Activated T-helper 17 cell treated with anti-CD3 and anti-CD28 coated beads, Interleukin-2, amount 50 U/mL, for 72 hours (primary cell): ENCODE data around the gene RGS12. TPM values are rescaled to one million over a fixed set of nuclear protein-coding genes. Genes with fewer than 3 reads are reported as not detected.

Experiments
- ATAC-seq: fragments of 150-1000 bp; cut with Tn5 transposase; replicated peaks from 2 replicates; pipeline ENCODE4 v1.10.0; 2021; ENCODE audit warnings: mild to moderate bottlenecking, moderate library complexity
- H3K27ac Mint-ChIP-seq: one replicate; pipeline ENCODE4 v1.8.0; 2022; ENCODE audit warnings: mixed read lengths
- H3K27me3 Mint-ChIP-seq: one replicate; pipeline ENCODE4 v1.8.0; 2022; ENCODE audit warnings: mixed read lengths
- H3K36me3 Mint-ChIP-seq: one replicate; pipeline ENCODE4 v1.8.0; 2022; ENCODE audit warnings: low read depth, mild to moderate bottlenecking, mixed read lengths
- H3K4me1 Mint-ChIP-seq: one replicate; pipeline ENCODE4 v1.8.0; 2022; ENCODE audit warnings: mixed read lengths
- H3K4me3 Mint-ChIP-seq: one replicate; pipeline ENCODE4 v1.8.0; 2022; ENCODE audit warnings: mild to moderate bottlenecking, mixed read lengths
- H3K9me3 Mint-ChIP-seq: one replicate; pipeline ENCODE4 v1.8.0; 2022; ENCODE audit warnings: mixed read lengths
- total RNA-seq, 2 donors: library from RNA; stranded (reverse); gene quantifications; one replicate each; pipeline ENCODE4 v1.2.3, GENCODE V29; 2022

Gene RGS12
- total RNA-seq, 2 donors from 2014 or later: 9.2 to 10.6 TPM

- no peak for ATAC-seq
- Mint-ChIP-seq H3K27ac (no peak overlapping the region), H3K27me3 (no peaks in the 10 kb centered on the region), H3K4me3 (no peak overlapping the region), H3K4me1 (no peaks in the 10 kb centered on the region), H3K9me3 (no peaks in the 10 kb centered on the region), H3K36me3 (no peaks in the 10 kb centered on the region)
Measured at GRCh38 chr4:3262208-3263052, 30.4 kb upstream of the RGS12 start.

DNA sequence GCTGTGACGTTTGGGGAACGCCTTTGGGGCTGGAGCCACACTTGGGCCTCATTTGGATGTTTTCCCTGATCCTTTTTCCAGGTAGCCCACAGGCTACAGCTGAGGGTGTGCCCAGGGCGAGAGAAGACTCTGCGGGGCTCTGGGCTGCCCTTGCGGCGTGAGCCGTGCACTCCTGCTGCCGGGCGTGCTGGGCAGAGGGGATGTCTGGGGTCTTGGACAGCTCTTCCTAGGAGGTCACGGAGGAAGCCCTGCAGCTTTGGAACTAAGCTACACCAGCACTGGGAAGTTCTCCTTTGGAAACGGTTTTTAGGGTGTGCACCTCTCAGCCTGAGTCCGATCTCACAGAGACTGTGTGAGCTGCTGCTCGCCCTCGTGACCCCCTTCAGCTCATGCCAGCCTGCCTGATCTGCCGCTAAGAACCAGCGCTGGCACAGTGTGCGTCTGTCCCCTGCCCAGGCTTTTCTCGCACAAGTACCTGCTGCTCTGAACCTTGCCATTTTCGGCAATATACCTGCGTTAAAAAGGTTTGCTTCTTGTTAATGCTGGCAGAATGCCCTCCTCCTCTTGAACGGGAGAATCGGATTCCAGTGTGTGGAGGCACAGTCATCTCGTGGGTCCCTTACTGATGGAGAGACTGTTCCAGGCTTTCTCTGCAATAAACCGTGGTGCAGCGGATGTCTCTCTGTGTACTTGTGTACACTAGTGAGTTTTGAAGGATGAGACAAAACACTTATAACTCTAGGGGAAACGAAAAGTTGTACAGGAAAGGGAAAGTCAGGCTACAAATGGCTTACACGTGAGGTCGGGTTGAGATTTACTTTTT is 29.6 kb upstream of the RGS12 start:
- H3K27me3 Mint-ChIP-seq: no peaks in the 10 kb centered on the region
- H3K4me1 Mint-ChIP-seq: no peaks in the 10 kb centered on the region
- H3K36me3 Mint-ChIP-seq: no peaks in the 10 kb centered on the region
- no peak overlapping the region for H3K4me3 Mint-ChIP-seq
- ATAC-seq: no peak
- H3K27ac Mint-ChIP-seq: no peak overlapping the region
- no peaks in the 10 kb centered on the region for H3K9me3 Mint-ChIP-seq

- Mint-ChIP-seq H3K4me1 (no peaks in the 10 kb centered on the region), H3K4me3 (no peak overlapping the region), H3K27ac (no peak overlapping the region), H3K36me3 (no peaks in the 10 kb centered on the region), H3K9me3 (no peaks in the 10 kb centered on the region), H3K27me3 (no peaks in the 10 kb centered on the region)
- ATAC-seq: no peak
Measured at GRCh38 chr4:3263876-3264193, 29.0 kb upstream of the RGS12 start.

GRCh38 chr4:3266076-3266475 is 26.7 kb upstream of the RGS12 start:
- no peak for ATAC-seq
- Mint-ChIP-seq H3K36me3 (no peaks in the 10 kb centered on the region), H3K9me3 (no peaks in the 10 kb centered on the region), H3K4me3 (no peak overlapping the region), H3K27me3 (no peaks in the 10 kb centered on the region), H3K4me1 (no peaks in the 10 kb centered on the region), H3K27ac (no peak overlapping the region)

GRCh38 chr4:3267576-3268394 is 25.0 kb upstream of the RGS12 start:
- H3K36me3 Mint-ChIP-seq: no peaks in the 10 kb centered on the region
- H3K9me3 Mint-ChIP-seq: no peaks in the 10 kb centered on the region
- H3K27ac Mint-ChIP-seq: no peak overlapping the region
- no peaks in the 10 kb centered on the region for H3K4me1 Mint-ChIP-seq
- no peaks in the 10 kb centered on the region for H3K27me3 Mint-ChIP-seq
- H3K4me3 Mint-ChIP-seq: no peak overlapping the region
- ATAC-seq: no peak

GRCh38 chr4:3268395-3269104 is 24.3 kb upstream of the RGS12 start:
- no peaks in the 10 kb centered on the region for H3K4me1 Mint-ChIP-seq
- no peak for ATAC-seq
- H3K4me3 Mint-ChIP-seq: no peak overlapping the region
- H3K36me3 Mint-ChIP-seq: no peaks in the 10 kb centered on the region
- no peaks in the 10 kb centered on the region for H3K27me3 Mint-ChIP-seq
- H3K9me3 Mint-ChIP-seq: peaks cover 3% of the 10 kb centered on the region
- H3K27ac Mint-ChIP-seq: no peak overlapping the region

DNA sequence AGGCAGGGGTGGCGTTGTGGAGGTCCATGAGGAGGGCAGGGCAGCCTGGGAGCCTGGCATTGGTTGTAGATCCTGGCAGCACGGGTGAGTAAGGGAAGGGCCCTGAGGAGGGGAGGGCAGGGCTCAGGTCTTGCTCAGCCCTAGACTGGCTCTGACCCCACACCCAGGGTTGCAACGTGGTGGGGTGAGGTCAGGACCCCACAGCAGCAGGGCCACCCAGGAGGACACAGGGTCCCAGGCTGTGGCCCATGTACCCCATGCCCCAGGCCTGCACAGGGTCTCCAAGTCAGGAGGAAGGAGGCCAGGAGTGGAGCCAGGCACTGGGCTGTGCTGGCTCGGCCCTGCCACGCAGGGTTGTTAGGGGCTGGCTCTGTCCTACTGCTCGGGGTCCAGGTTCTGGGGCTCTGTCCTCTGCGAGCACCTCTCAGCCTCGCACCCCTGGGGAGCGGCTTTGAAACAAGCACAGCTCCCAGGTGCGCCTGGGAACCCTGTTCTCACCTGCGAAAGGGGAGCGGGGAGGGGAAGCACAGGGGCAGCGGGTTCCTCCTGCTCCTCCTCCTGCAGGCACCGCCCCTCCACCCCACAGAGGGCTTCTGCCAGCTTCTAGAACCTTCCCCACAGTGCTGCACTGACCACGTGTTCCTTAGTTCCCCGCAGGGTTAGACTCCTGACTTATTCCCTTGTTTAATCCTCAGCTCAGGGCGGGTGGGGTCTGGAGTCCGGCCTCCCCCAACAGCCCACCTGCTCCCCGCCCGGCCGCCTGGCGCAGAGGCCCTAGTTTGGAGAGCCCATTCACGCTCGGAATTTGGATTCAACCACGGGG is 23.5 kb upstream of the RGS12 start:
- H3K9me3 Mint-ChIP-seq: peaks cover 5% of the 10 kb centered on the region
- ATAC-seq: no peak
- H3K4me1 Mint-ChIP-seq: no peaks in the 10 kb centered on the region
- no peaks in the 10 kb centered on the region for H3K36me3 Mint-ChIP-seq
- no peaks in the 10 kb centered on the region for H3K27me3 Mint-ChIP-seq
- H3K27ac Mint-ChIP-seq: no peak overlapping the region
- H3K4me3 Mint-ChIP-seq: no peak overlapping the region

DNA sequence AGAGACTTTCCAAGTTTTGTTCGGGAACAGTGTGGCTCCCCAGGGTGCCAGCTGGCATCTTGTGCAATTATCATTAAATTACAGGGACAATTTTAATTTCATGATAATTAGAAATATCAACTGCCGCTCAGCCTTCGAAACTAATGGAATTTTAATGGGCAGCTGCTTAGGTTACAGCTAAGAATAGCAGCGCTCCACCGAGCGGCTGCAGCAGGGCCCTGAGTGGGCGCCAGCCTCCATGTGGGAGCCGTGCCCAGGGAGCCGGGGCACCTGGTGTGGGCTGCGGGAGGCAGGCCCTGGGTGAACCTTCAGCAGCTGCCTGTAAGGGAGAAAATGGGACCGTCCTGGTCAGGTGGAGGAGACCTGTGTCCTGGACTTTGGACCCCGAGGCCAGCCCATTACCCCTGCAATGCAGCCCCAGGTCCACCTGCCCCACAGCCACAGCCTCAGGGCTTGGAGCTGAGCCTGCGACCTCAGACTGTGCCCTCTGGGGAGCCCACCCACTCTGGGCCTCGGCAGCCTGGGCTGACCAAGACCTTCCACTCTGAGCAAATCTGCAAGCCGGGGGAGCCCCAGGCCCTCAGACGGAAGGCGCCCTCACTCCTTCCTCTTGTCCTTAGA is 22.7 kb upstream of the RGS12 start:
- Mint-ChIP-seq H3K4me3 (no peak overlapping the region), H3K9me3 (peaks cover 5% of the 10 kb centered on the region), H3K27ac (no peak overlapping the region), H3K4me1 (no peaks in the 10 kb centered on the region), H3K27me3 (no peaks in the 10 kb centered on the region), H3K36me3 (no peaks in the 10 kb centered on the region)
- no peak for ATAC-seq

GRCh38 chr4:3271131-3271530 is 21.7 kb upstream of the RGS12 start:
- Mint-ChIP-seq H3K9me3 (peaks cover 5% of the 10 kb centered on the region), H3K36me3 (no peaks in the 10 kb centered on the region), H3K27me3 (no peaks in the 10 kb centered on the region), H3K4me1 (no peaks in the 10 kb centered on the region), H3K4me3 (no peak overlapping the region), H3K27ac (no peak overlapping the region)
- ATAC-seq: no peak

DNA sequence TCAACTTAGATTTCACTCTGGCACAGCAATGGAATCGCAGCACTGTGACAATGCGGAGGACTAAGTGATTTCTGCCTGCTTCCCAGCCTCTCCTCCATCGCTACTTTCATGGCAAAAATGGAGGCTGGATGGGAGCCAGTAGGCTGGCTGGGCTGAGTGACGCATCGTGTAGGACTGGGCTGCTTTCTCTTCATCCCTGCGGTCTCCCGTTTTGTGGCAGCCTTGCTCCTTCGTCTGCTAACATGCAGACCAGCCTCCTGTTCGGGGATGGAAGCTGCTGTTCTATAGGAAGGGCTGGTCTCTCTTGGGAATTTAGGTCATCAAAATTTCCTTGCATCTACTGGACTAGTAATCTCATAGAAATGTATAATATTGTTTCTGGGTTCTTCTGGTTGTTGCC is 15.8 kb upstream of the RGS12 start:
- Mint-ChIP-seq H3K4me1 (no peaks in the 10 kb centered on the region), H3K36me3 (no peaks in the 10 kb centered on the region), H3K27ac (no peak overlapping the region), H3K9me3 (peaks cover 5% of the 10 kb centered on the region), H3K27me3 (no peaks in the 10 kb centered on the region), H3K4me3 (no peak overlapping the region)
- no peak for ATAC-seq

DNA sequence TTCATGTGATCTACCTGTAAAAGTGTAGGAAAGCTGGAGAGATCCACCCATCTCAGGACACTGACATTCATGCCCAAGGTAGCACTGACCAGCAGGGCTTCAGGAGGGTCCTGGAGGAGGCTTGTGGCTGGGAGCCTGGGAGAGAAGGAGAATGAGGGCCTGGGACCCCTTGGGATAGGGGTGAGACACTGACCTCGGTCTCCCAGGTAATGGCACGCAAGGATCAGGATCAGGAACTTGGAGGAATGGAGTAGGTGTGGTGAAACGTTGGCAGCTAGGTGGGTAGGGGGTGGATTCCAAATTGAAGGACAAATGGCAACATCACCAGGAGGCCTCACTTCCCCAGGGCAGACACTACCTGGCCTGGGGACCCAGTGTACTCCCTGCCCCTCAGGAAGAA is 12.4 kb upstream of the RGS12 start:
- Mint-ChIP-seq H3K36me3 (no peaks in the 10 kb centered on the region), H3K27me3 (no peaks in the 10 kb centered on the region), H3K4me3 (no peak overlapping the region), H3K4me1 (no peaks in the 10 kb centered on the region), H3K9me3 (peaks cover 3% of the 10 kb centered on the region), H3K27ac (no peak overlapping the region)
- ATAC-seq: no peak

GRCh38 chr4:3283483-3283882 is 9.3 kb upstream of the RGS12 start:
- ATAC-seq: no peak
- H3K27ac Mint-ChIP-seq: no peak overlapping the region
- peaks cover 5% of the 10 kb centered on the region for H3K27me3 Mint-ChIP-seq
- H3K4me1 Mint-ChIP-seq: no peaks in the 10 kb centered on the region
- H3K36me3 Mint-ChIP-seq: no peaks in the 10 kb centered on the region
- H3K9me3 Mint-ChIP-seq: peaks cover 3% of the 10 kb centered on the region
- no peak overlapping the region for H3K4me3 Mint-ChIP-seq

DNA sequence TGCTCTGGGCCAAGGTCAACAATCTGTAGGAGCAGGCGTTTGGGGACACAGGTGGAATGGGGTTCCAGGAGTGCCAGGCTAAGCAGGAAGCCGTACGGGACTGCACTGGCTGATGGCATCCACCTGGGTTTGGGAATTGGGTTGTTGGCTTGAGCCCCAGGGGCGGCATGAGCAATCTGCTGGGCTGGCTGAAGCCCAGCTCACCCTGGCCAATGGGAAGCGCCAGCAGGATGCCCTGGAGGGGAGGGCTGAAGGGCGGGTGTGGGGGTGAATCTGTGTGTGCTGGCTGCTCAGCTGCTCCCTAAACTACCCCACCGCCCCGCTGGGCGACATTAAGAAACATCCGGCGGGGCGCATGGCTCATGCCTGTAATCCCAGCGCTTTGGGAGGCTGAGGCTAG is 8.9 kb upstream of the RGS12 start:
- H3K27ac Mint-ChIP-seq: no peak overlapping the region
- no peak for ATAC-seq
- peaks cover 3% of the 10 kb centered on the region for H3K9me3 Mint-ChIP-seq
- H3K36me3 Mint-ChIP-seq: no peaks in the 10 kb centered on the region
- H3K27me3 Mint-ChIP-seq: peaks cover 5% of the 10 kb centered on the region
- H3K4me3 Mint-ChIP-seq: no peak overlapping the region
- no peaks in the 10 kb centered on the region for H3K4me1 Mint-ChIP-seq
